Natural killer cell treated with Interleukin-12 subunit alpha and Interleukin-12 subunit beta and Interleukin-15 and Interleukin-18, amount 100 ng/mL, for 72 hours (primary cell): ENCODE measurements around the gene KRTAP2-3. TPM values are rescaled to one million over a fixed set of nuclear protein-coding genes. Genes with fewer than 3 reads are reported as not detected.
"Not testable (repeated sequence)": the region's sequence is repeated elsewhere in the genome, so short reads cannot be mapped to it uniquely, and the experiment has no call there.

Source experiments
- ATAC-seq, 2 donors: fragments of 150-1000 bp; cut with Tn5 transposase in 1 of 2; sonication (Bioruptor Pico), chemical (Tn5 transposase) in 1 of 2; 2 replicates each; pipeline ENCODE4 v1.10.0; 2021
- DNase-seq: peaks from one replicate; pipeline ENCODE4 v3.0.0; 2022; ENCODE audit warnings: low spot score
- H3K27ac Mint-ChIP-seq, 2 donors: 1 replicate in 1 of 2; 2 replicates in 1 of 2; pipeline ENCODE4 v1.8.0; 2022; ENCODE audit warnings: mixed read lengths in 2 of 2, mild to moderate bottlenecking in 1 of 2, moderate library complexity in 1 of 2
- H3K27me3 Mint-ChIP-seq, 2 donors: 1 replicate in 1 of 2; 2 replicates in 1 of 2; pipeline ENCODE4 v1.8.0; 2022; ENCODE audit warnings: mixed read lengths in 2 of 2
- H3K36me3 Mint-ChIP-seq: one replicate; pipeline ENCODE4 v1.8.0; 2022; ENCODE audit warnings: mixed read lengths
- H3K4me1 Mint-ChIP-seq, 2 donors: 1 replicate in 1 of 2; 2 replicates in 1 of 2; pipeline ENCODE4 v1.8.0; 2022; ENCODE audit warnings: low read depth in 2 of 2, mixed read lengths in 2 of 2, mild to moderate bottlenecking in 1 of 2
- H3K4me3 Mint-ChIP-seq: one replicate; pipeline ENCODE4 v1.8.0; 2022; ENCODE audit warnings: mixed read lengths
- H3K9me3 Mint-ChIP-seq: 2 replicates; pipeline ENCODE4 v1.8.0; 2022; ENCODE audit warnings: mixed read lengths
- total RNA-seq, 2 donors: library from RNA; stranded (reverse); gene quantifications; one replicate each; pipeline ENCODE4 v1.2.3, GENCODE V29; 2022

Gene KRTAP2-3
- total RNA-seq, 2 donors from 2014 or later = not detected

- peaks cover 33 to 52% of the 10 kb centered on the region in 2 donors for H3K27me3 Mint-ChIP-seq
- not testable (repeated sequence) for H3K36me3 Mint-ChIP-seq, H3K9me3 Mint-ChIP-seq, H3K4me1 Mint-ChIP-seq, H3K27ac Mint-ChIP-seq, H3K4me3 Mint-ChIP-seq, DNase-seq
- ATAC-seq = peak; percentile 28 to 31
These were observed 25.5 kb downstream of the KRTAP2-3 start, which contains the start of gene KRTAP1-3 for GRCh38 chr17:41034346-41034935. Gene KRTAP1-3 (minus strand): TSS chr17:41034874. CDS start chr17:41034821, 53 bp downstream.

GRCh38 chr17:41029633-41030245 is 30.2 kb downstream of the KRTAP2-3 start, which contains the start of gene KRTAP1-4:
Gene KRTAP1-4 (minus strand): TSS chr17:41030195. CDS start chr17:41030078, 117 bp downstream.
- ATAC-seq = no peak

GRCh38 chr17:41026715-41027471 is 33.0 kb downstream of the KRTAP2-3 start, which contains the start of gene KRTAP1-5:
Gene KRTAP1-5 (minus strand): TSS chr17:41027208. CDS start chr17:41027155, 53 bp downstream.
- Mint-ChIP-seq H3K36me3 (no peaks in the 10 kb centered on the region), H3K4me1 (no peaks in the 10 kb centered on the region), H3K27ac (no peak within 1 kb of the TSS), H3K27me3 (peaks cover 21 to 57% of the 10 kb centered on the region in 2 donors), H3K9me3 (no peaks in the 10 kb centered on the region), H3K4me3 (no peak within 1 kb of the TSS)
- ATAC-seq = no peak
- DNase-seq = no peak

More at GRCh38 chr17:41029633-41030245, 30.2 kb downstream of the KRTAP2-3 start, which contains the start of gene KRTAP1-4:
- Mint-ChIP-seq H3K27me3 (peaks cover 23 to 61% of the 10 kb centered on the region in 2 donors), H3K9me3 (no peaks in the 10 kb centered on the region), H3K27ac (no peak within 1 kb of the TSS), H3K4me1 (no peaks in the 10 kb centered on the region), H3K4me3 (no peak within 1 kb of the TSS), H3K36me3 (no peaks in the 10 kb centered on the region)
- DNase-seq = no peak

- no peak for ATAC-seq
- peaks cover 17 to 44% of the 10 kb centered on the region in 2 donors for H3K27me3 Mint-ChIP-seq
- H3K9me3 Mint-ChIP-seq = no peaks in the 10 kb centered on the region
- H3K27ac Mint-ChIP-seq = no peak overlapping the region
- DNase-seq = no peak
- no peaks in the 10 kb centered on the region for H3K4me1 Mint-ChIP-seq
- no peak overlapping the region for H3K4me3 Mint-ChIP-seq
- no peaks in the 10 kb centered on the region for H3K36me3 Mint-ChIP-seq
These were observed 35.2 kb downstream of the KRTAP2-3 start for GRCh38 chr17:41024697-41025096.

- Mint-ChIP-seq H3K27me3 (peaks cover 16 to 26% of the 10 kb centered on the region in 2 donors), H3K36me3 (no peaks in the 10 kb centered on the region), H3K9me3 (no peaks in the 10 kb centered on the region), H3K4me3 (no peak overlapping the region), H3K27ac (no peak overlapping the region), H3K4me1 (no peaks in the 10 kb centered on the region)
- no peak for ATAC-seq
- no peak for DNase-seq
These were observed 39.6 kb downstream of the KRTAP2-3 start for GRCh38 chr17:41020336-41020735.

GRCh38 chr17:41019415-41019814 is 40.5 kb downstream of the KRTAP2-3 start:
- no peaks in the 10 kb centered on the region for H3K9me3 Mint-ChIP-seq
- H3K4me3 Mint-ChIP-seq = no peak overlapping the region
- no peaks in the 10 kb centered on the region for H3K4me1 Mint-ChIP-seq
- H3K27me3 Mint-ChIP-seq = peaks cover 16 to 29% of the 10 kb centered on the region in 2 donors
- DNase-seq (no peak), ATAC-seq (no peak)
- no peaks in the 10 kb centered on the region for H3K36me3 Mint-ChIP-seq
- H3K27ac Mint-ChIP-seq = no peak overlapping the region

- ATAC-seq = no peak
- Mint-ChIP-seq H3K9me3 (no peaks in the 10 kb centered on the region), H3K4me1 (no peaks in the 10 kb centered on the region), H3K4me3 (no peak overlapping the region), H3K36me3 (no peaks in the 10 kb centered on the region), H3K27ac (no peak overlapping the region), H3K27me3 (peaks cover 16 to 29% of the 10 kb centered on the region in 2 donors)
- no peak for DNase-seq
These were observed 41.4 kb downstream of the KRTAP2-3 start for GRCh38 chr17:41018541-41018940.

- Mint-ChIP-seq H3K27me3 (peaks cover 17 to 35% of the 10 kb centered on the region in 2 donors), H3K27ac (no peak overlapping the region)
These were observed 43.2 kb downstream of the KRTAP2-3 start for GRCh38 chr17:41016578-41017215.

GRCh38 chr17:41015454-41015853 is 44.5 kb downstream of the KRTAP2-3 start:
- DNase-seq (no peak), ATAC-seq (no peak)
- no peaks in the 10 kb centered on the region for H3K9me3 Mint-ChIP-seq
- H3K4me1 Mint-ChIP-seq = no peaks in the 10 kb centered on the region
- H3K36me3 Mint-ChIP-seq = no peaks in the 10 kb centered on the region
- peaks cover 23 to 46% of the 10 kb centered on the region in 2 donors for H3K27me3 Mint-ChIP-seq
- no peak overlapping the region for H3K27ac Mint-ChIP-seq
- H3K4me3 Mint-ChIP-seq = no peak overlapping the region

More at GRCh38 chr17:41016578-41017215, 43.2 kb downstream of the KRTAP2-3 start:
- ATAC-seq = no peak
- H3K9me3 Mint-ChIP-seq = no peaks in the 10 kb centered on the region
- no peak for DNase-seq
- no peaks in the 10 kb centered on the region for H3K36me3 Mint-ChIP-seq
- H3K4me3 Mint-ChIP-seq = no peak overlapping the region
- H3K4me1 Mint-ChIP-seq = no peaks in the 10 kb centered on the region

GRCh38 chr17:41013606-41014005 is 46.3 kb downstream of the KRTAP2-3 start:
- DNase-seq (no peak), ATAC-seq (no peak)
- no peaks in the 10 kb centered on the region for H3K9me3 Mint-ChIP-seq
- no peak overlapping the region for H3K4me3 Mint-ChIP-seq
- H3K27me3 Mint-ChIP-seq = peaks cover 23 to 47% of the 10 kb centered on the region in 2 donors
- no peak overlapping the region for H3K27ac Mint-ChIP-seq
- H3K4me1 Mint-ChIP-seq = no peaks in the 10 kb centered on the region
- H3K36me3 Mint-ChIP-seq = no peaks in the 10 kb centered on the region

- H3K27me3 Mint-ChIP-seq = peaks cover 25 to 51% of the 10 kb centered on the region in 2 donors
- H3K4me1 Mint-ChIP-seq = no peaks in the 10 kb centered on the region
- H3K27ac Mint-ChIP-seq = no peak overlapping the region
- H3K36me3 Mint-ChIP-seq = no peaks in the 10 kb centered on the region
- DNase-seq (no peak), ATAC-seq (no peak)
- no peaks in the 10 kb centered on the region for H3K9me3 Mint-ChIP-seq
- no peak overlapping the region for H3K4me3 Mint-ChIP-seq
These were observed 46.7 kb downstream of the KRTAP2-3 start for GRCh38 chr17:41013181-41013580.

GRCh38 chr17:41012326-41013120 is 47.4 kb downstream of the KRTAP2-3 start:
- ATAC-seq (no peak), DNase-seq (no peak)
- Mint-ChIP-seq H3K9me3 (no peaks in the 10 kb centered on the region), H3K36me3 (no peaks in the 10 kb centered on the region), H3K4me1 (no peaks in the 10 kb centered on the region), H3K27ac (no peak overlapping the region), H3K4me3 (no peak overlapping the region), H3K27me3 (peaks cover 25 to 53% of the 10 kb centered on the region in 2 donors)

- no peak overlapping the region for H3K27ac Mint-ChIP-seq
- peaks cover 19 to 45% of the 10 kb centered on the region in 2 donors for H3K27me3 Mint-ChIP-seq
- H3K4me1 Mint-ChIP-seq = no peaks in the 10 kb centered on the region
- DNase-seq (no peak), ATAC-seq (no peak)
- H3K4me3 Mint-ChIP-seq = no peak overlapping the region
- no peaks in the 10 kb centered on the region for H3K9me3 Mint-ChIP-seq
- no peaks in the 10 kb centered on the region for H3K36me3 Mint-ChIP-seq
These were observed 49.5 kb downstream of the KRTAP2-3 start for GRCh38 chr17:41010441-41010840.
